ENCODE data around the gene YAE1. TPM values are rescaled to one million over a fixed set of nuclear protein-coding genes. Genes with fewer than 3 reads are reported as not detected.

YAE1 gene
- total and polyA plus RNA-seq, 2 of the 13 experiments (the other 11 are each of a cell fraction or from before 2014, with no cell fraction given) = 18.7 to 28.3 TPM

- TF ChIP-seq ZNF362 (CRISPR knock-in tag; IDR thresholded peaks at IDR 0.05; ENCODE audit: borderline replicate concordance) (0 out of 2 replicates have a peak, but pooled peaks have one; percentile 32), HINFP (CRISPR knock-in tag; IDR thresholded peaks at IDR 0.05; ENCODE audit: low read depth) (0 out of 2 replicates have a peak, but pooled peaks have one; percentile 65), HMG20B (CRISPR knock-in tag; conservative IDR thresholded peaks at IDR 0.05) (no peak), ZNF878 (CRISPR knock-in tag; IDR thresholded peaks at IDR 0.05) (no peak), ZSCAN20 (CRISPR knock-in tag; IDR thresholded peaks at IDR 0.05; ENCODE audit: borderline replicate concordance) (no peak), BRD4 (CRISPR knock-in tag; IDR thresholded peaks at IDR 0.05) (peak; percentile 83), ZNF335 (CRISPR knock-in tag; IDR thresholded peaks at IDR 0.05) (0 out of 2 replicates have a peak, but pooled peaks have one; percentile 22), ZHX2 (IDR thresholded peaks at IDR 0.05; ENCODE audit: low read depth) (0 out of 2 replicates have a peak, but pooled peaks have one; percentile 65), ZHX2 (CRISPR knock-in tag; IDR thresholded peaks at IDR 0.05; ENCODE audit: borderline replicate concordance) (0 out of 2 replicates have a peak, but pooled peaks have one; percentile 75), ZNF350 (CRISPR knock-in tag; IDR thresholded peaks at IDR 0.05; ENCODE audit: borderline replicate concordance, low read depth) (peak; percentile 96), ZNF616 (CRISPR knock-in tag; IDR thresholded peaks at IDR 0.05; ENCODE audit: low read depth) (no peak), RXRB (CRISPR knock-in tag; IDR thresholded peaks at IDR 0.05; ENCODE audit: borderline replicate concordance) (peak; percentile 66), ZBED4 (CRISPR knock-in tag; IDR thresholded peaks at IDR 0.05; ENCODE audit: borderline replicate concordance) (0 out of 2 replicates have a peak, but pooled peaks have one; percentile 22), ZNF644 (CRISPR knock-in tag; IDR thresholded peaks at IDR 0.05; ENCODE audit: low read depth) (no peak), ZNF75D (CRISPR knock-in tag; IDR thresholded peaks at IDR 0.05; ENCODE audit: borderline replicate concordance) (no peak)
These were observed at the start of gene YAE1 (continued) for GRCh38 chr7:39566023-39566921.

All from HepG2 (cell line).